Tibial artery (tissue), 4 donors: Measurements from ENCODE around the gene SBNO2.

Experiments used
- DNase-seq, 2 donors: peaks; one replicate each; pipeline ENCODE4 v3.0.0-alpha.2; 2019
- H3K27ac ChIP-seq, 2 donors: fragments of 200-600 bp; sonication (generic) in 1 of 2; 1 replicate in 1 of 2; 2 replicates in 1 of 2; pipeline ENCODE4 v1.5.1; 2018 to 2019; ENCODE audit warnings: mild to moderate bottlenecking in 1 of 2
- H3K27me3 ChIP-seq, 2 donors: fragments of 200-600 bp; sonication (generic) in 1 of 2; one replicate each; pipeline versions ENCODE4 v1.5.1 to v1.6.0; 2016 to 2019
- H3K36me3 ChIP-seq, 3 donors: fragments of 200-600 bp; sonication (generic) in 2 of 3; one replicate each; pipeline ENCODE4 v1.5.1; 2016 to 2019; ENCODE audit warnings: mild to moderate bottlenecking in 2 of 3
- H3K4me1 ChIP-seq, 4 donors: fragments of 200-600 bp; sonication (generic) in 2 of 4; 1 replicate in 3 of 4; 2 replicates in 1 of 4; pipeline ENCODE4 v1.5.1; 2016 to 2019
- H3K4me3 ChIP-seq, 2 donors: fragments of 200-600 bp; sonication (generic) in 1 of 2; 1 replicate in 1 of 2; 2 replicates in 1 of 2; pipeline ENCODE4 v1.5.1; 2018 to 2019; ENCODE audit warnings: mild to moderate bottlenecking in 2 of 2
- H3K9me3 ChIP-seq, 3 donors: fragments of 200-600 bp; sonication (generic) in 1 of 3; one replicate each; pipeline ENCODE4 v1.5.1; 2016 to 2019
- CTCF ChIP-seq, 2 experiments: fragments of 200-600 bp in 1 of 2; fragments of 450-650 bp in 1 of 2; IDR thresholded peaks; one replicate each; pipeline ENCODE4 v1.5.1; 2017 to 2019; ENCODE audit warnings: antibody characterized with exemption in 2 of 2, mild to moderate bottlenecking in 1 of 2, moderate library complexity in 1 of 2
- intact Hi-C: fragments of 100-400 bp; cut with DNase I; formaldehyde crosslinking; loops from one replicate; pipeline ENCODE4 v1.15.0; 2023; ENCODE audit warnings: low total_unique reads

SBNO2 gene

DNA sequence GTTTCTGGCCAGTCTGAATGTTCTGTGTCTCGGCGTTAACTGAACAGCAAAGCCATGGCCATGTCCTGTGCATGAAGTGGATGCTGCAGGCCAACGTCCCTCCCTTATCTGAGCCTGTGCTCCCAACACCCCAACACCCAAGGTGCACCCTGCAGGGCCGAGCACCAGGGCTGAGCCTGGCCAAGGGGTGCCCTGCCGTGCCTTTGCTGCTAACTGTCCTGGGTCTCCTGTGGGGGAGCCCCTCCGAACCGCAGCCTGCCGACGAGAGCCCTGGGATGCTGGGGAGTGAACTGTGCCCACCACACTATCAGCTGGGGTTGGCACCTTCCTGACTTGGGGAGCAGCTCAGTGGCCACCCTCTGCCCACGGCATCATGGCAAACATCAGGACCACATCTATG is 52.7 kb downstream of the SBNO2 start:
- Histone ChIP-seq H3K4me1 (peaks cover 0 to 16% (median 11%) of the 10 kb centered on the region in 4 donors), H3K36me3 (peaks cover 68 to 98% (median 90%) of the 10 kb centered on the region in 3 donors), H3K27ac (no peak overlapping the region), H3K27me3 (no peaks in the 10 kb centered on the region), H3K9me3 (no peaks in the 10 kb centered on the region), H3K4me3 (no peak overlapping the region)
- no peak for TF ChIP-seq CTCF (IDR thresholded peaks at IDR 0.05)
- intact Hi-C loops, result loop anchor here (5.0 kb wide), 1 partner anchor 196 kb away; no protein-coding TSS in a partner anchor
- no peak for DNase-seq

DNA sequence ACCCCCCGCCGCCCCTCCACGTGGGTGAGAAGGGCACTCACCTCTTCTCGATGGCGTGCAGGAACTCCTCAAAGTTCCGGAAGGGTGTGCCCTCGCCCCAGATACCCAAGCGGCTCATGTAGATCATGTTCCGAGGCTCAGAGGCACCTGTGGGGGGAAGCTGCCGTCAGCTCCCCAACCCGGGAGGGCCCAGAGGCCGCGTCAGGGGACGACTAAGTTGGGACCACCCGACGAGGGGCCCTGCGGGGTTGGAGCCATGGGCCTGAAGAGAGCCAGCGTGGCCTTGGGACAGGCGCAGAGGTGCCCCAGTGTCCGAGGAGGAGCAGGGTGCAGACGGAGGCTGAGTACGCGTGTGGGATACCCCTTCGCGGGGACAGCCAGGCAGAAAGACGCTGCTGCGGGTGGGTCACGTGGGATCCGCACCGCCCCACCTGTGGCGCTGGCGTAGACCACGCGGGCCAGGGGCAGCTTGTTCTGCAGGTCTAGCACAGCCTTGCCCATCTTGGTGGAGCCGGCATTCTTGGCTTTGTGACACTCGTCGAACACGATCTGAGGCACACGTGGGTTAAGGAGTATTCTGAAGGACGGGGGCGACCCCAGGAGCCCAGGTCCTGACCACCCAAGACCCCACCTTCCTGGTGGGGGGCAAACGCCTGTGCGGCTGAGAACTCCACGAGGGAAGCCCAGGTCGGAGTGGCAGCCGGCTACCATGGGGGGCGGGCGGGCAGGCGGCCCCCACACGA is 54.4 kb downstream of the SBNO2 start:
- no peaks in the 10 kb centered on the region for H3K27me3 ChIP-seq
- peaks cover 0 to 10% (median 3%) of the 10 kb centered on the region in 4 donors for H3K4me1 ChIP-seq
- no peak overlapping the region for H3K4me3 ChIP-seq
- no peak overlapping the region for H3K27ac ChIP-seq
- intact Hi-C loops, result loop anchor here (5.0 kb wide), 1 partner anchor 198 kb away; no protein-coding TSS in a partner anchor
- H3K36me3 ChIP-seq, result peaks cover 76 to 100% (median 100%) of the 10 kb centered on the region in 3 donors
- no peaks in the 10 kb centered on the region for H3K9me3 ChIP-seq
- TF ChIP-seq CTCF (IDR thresholded peaks at IDR 0.05), result no peak
- DNase-seq, result no peak

DNA sequence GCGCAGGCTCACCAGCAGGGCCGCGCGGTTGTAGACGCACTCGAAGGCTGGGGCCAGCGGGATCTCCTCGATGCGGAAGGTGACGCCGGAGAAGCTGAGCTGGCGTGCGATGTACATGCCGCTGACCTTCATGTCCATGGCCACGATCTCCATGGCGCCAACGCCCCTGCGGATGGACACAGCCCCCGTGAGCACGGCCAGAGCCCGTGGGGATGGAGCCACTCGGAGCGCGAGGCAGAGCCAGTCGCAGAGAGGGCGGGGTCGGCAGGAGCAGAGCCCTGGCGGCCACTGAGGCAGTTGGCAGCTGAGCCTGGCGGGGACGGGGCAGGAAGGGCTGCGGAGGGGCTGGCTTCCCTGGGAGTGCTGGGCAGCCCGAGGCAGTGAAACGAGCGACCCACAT is 55.1 kb downstream of the SBNO2 start:
- Histone ChIP-seq H3K27ac (no peak overlapping the region), H3K4me1 (peaks cover 0 to 10% (median 6%) of the 10 kb centered on the region in 4 donors), H3K4me3 (no peak overlapping the region), H3K27me3 (no peaks in the 10 kb centered on the region), H3K36me3 (peaks cover 76 to 100% (median 98%) of the 10 kb centered on the region in 3 donors), H3K9me3 (no peaks in the 10 kb centered on the region)
- no peak for DNase-seq
- intact Hi-C loops, result no loop called here
- TF ChIP-seq CTCF (IDR thresholded peaks at IDR 0.05), result no peak

DNA sequence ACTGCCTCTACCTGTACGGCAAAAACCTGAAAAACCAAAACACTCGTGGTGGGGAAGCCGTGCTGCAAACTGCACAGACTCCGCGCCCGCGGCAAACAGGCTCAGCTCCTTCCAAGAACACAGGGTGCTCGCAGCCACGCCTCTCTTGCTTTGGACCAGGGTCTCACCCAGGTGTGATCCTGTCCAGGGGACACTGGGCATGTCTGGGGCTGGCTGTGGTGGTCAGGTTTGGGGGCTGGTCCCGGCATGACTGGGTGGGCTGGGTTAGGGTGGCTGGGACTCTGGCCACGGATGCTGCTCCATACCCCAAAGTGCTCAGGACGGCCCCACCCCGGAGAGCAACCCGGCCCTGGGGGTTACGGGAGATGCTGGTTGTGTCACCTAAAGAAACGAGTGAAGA is 56.4 kb downstream of the SBNO2 start:
- Histone ChIP-seq H3K4me3 (no peak overlapping the region), H3K9me3 (no peaks in the 10 kb centered on the region), H3K27me3 (no peaks in the 10 kb centered on the region), H3K36me3 (peaks cover 73 to 95% (median 93%) of the 10 kb centered on the region in 3 donors), H3K27ac (no peak overlapping the region), H3K4me1 (peaks cover 0 to 19% (median 15%) of the 10 kb centered on the region in 4 donors)
- intact Hi-C loops, result no loop called here
- no peak for DNase-seq
- TF ChIP-seq CTCF (IDR thresholded peaks at IDR 0.05), result no peak

GRCh38 chr19:1116726-1117581 is 57.1 kb downstream of the SBNO2 start:
- DNase-seq, result no peak
- peaks cover 66 to 95% (median 93%) of the 10 kb centered on the region in 3 donors for H3K36me3 ChIP-seq
- H3K4me3 ChIP-seq, result no peak overlapping the region
- no peak for TF ChIP-seq CTCF (IDR thresholded peaks at IDR 0.05)
- no peaks in the 10 kb centered on the region for H3K27me3 ChIP-seq
- H3K9me3 ChIP-seq, result no peaks in the 10 kb centered on the region
- H3K27ac ChIP-seq, result no peak overlapping the region
- intact Hi-C loops, result no loop called here
- peaks cover 0 to 25% (median 17%) of the 10 kb centered on the region in 4 donors for H3K4me1 ChIP-seq
